AG09309 (cell line): Measurements from ENCODE around the gene GIGYF2.
"Not testable (repeated sequence)": the region's sequence is repeated elsewhere in the genome, so short reads cannot be mapped to it uniquely, and the experiment has no call there.

Source experiments
- DNase-seq: peaks from one replicate; pipeline ENCODE4 v3.0.0-alpha.2; 2010; ENCODE audit warnings: low read depth
- H3K4me3 ChIP-seq: 2 replicates; pipeline ENCODE4 v1.5.1; 2011; ENCODE audit warnings: mild to moderate bottlenecking, low read depth, low read length, moderate library complexity; ENCODE audit not compliant: control insufficient read depth
- TF ChIP-seq, protein P1 (sequence below): IDR thresholded peaks from 2 replicates; pipeline ENCODE4 v1.5.1; 2011; ENCODE audit warnings: mild to moderate bottlenecking, low read depth, low read length, inconsistent platforms; ENCODE audit not compliant: insufficient read depth, control insufficient read depth; ENCODE audit errors: missing control alignments

The GIGYF2 gene

DNA sequence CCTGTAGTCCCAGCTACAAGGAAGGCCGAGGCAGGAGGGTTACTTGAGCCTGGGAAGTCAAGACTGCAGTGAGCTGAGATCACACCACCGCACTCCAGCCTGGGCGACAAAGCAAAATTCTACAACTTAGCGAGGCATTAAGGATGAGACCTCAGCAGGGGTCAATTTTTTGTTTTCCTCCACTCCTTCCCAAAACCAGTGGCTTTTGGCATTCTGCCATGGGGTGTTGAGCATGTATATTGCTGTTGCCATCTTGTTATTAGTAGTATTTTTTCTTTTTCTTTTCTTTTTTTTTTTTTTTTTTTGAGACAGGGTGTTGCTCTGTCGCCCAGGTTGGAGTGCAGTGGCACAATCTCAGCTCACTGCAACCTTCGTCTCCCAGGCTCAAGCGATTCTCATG, 8.9 kb upstream of the GIGYF2 start:
- DNase-seq: no peak
- no peak overlapping the region for H3K4me3 ChIP-seq
- TF ChIP-seq, protein P1, sequence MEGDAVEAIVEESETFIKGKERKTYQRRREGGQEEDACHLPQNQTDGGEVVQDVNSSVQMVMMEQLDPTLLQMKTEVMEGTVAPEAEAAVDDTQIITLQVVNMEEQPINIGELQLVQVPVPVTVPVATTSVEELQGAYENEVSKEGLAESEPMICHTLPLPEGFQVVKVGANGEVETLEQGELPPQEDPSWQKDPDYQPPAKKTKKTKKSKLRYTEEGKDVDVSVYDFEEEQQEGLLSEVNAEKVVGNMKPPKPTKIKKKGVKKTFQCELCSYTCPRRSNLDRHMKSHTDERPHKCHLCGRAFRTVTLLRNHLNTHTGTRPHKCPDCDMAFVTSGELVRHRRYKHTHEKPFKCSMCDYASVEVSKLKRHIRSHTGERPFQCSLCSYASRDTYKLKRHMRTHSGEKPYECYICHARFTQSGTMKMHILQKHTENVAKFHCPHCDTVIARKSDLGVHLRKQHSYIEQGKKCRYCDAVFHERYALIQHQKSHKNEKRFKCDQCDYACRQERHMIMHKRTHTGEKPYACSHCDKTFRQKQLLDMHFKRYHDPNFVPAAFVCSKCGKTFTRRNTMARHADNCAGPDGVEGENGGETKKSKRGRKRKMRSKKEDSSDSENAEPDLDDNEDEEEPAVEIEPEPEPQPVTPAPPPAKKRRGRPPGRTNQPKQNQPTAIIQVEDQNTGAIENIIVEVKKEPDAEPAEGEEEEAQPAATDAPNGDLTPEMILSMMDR: no peak

DNA sequence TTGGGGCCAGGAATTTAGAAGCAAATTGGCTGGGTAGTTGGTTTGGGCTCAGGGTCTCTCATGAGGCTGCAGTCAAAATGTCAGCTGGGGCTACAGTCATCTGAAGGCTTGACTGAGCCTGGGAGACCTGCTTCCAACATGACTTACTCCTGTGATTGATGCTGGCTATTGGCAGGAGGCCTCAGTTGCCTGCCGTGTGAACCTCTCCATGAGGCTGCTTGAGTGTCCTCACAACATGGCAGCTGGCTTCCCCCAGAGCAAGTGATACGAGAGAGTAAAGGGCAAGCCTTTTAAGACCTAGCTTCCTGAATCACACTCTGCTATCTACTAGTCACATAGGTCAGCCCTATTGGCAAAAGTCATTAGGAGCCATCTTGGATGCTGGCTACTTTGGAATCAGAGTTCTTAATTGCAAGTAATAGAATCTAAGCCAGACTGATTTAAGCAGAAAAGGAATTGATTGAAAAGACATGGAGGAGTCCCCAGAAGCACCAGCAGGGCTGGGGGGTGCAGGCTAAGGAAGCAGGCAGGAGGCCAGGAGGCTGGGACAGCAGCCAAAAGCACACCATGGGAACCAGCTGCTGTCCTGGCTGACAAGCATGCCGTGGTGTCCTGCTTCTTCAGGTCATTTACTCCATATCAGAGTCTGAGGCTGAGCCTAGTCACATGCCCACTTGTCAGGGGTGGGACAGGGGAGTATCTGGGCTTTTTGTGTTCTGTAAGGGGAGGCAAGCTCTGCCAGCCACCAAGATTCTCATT, 7.8 kb upstream of the GIGYF2 start:
- DNase-seq: no peak
- no peak overlapping the region for H3K4me3 ChIP-seq
- TF ChIP-seq, protein P1: no peak

DNA sequence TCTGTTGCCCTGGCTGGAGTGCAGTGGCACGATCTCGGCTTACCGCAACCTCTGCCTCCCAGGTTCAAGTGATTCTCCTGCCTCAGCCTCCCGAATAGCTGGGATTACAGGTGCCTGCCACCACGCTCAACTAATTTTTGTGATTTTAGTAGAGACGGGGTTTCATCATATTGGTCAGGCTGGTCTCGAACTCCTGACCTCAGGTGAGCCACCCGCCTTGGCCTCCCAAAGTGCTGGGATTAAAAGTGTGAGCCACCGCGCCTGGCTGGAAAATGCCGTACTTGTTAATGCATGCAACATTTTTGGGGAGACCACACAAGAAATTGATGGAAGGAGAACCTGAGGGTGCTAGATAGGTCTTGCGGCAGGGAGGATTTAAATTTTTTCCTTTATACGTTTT, 6.0 kb upstream of the GIGYF2 start:
- DNase-seq, H3K4me3 ChIP-seq: not testable (repeated sequence)

DNA sequence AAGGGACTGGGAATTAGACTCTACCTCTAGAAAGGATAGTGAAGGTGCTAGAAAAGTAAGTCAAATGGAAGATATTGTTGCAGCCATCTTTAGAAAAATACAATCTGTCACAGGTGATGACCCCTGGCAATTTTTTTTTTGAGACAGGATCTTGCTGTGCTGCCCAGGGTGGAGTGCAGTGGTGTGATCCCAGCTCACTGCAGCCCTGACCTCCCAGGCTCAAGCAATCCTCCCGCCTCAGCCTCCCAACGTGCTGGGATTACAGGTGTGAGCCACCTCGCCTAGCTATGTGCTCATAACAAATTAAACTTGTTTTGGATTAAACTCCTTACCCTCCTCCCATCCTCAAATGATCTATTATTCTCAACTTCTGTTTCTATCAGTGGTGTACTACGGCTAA, 3.8 kb upstream of the GIGYF2 start:
- no peak overlapping the region for H3K4me3 ChIP-seq
- TF ChIP-seq, protein P1: no peak
- no peak for DNase-seq

DNA sequence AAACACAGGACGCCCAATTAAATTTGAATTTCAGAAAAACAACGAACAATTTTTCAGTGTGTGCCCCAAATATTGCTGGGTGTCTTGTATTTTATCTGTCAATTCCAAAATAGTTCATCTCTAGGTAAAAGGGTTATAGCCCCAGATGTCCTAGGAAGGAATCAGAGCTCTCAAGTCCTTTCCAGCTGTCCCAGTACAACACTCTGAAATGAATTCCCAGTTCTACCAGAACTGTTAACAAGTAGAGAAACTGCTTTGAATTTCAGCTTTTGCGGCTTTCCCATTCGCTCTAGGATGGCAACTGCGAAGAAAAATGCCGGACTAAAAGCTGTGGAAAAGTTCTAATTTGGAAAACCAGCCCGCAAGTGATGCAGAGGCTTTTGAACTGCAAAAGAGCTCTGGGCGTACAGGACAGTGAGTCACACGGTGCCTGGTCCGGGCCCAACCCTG, 497 bp upstream of the GIGYF2 start:
- H3K4me3 ChIP-seq: peak overlapping the region; percentile 73
- no peak for DNase-seq
- TF ChIP-seq, protein P1: no peak

DNA sequence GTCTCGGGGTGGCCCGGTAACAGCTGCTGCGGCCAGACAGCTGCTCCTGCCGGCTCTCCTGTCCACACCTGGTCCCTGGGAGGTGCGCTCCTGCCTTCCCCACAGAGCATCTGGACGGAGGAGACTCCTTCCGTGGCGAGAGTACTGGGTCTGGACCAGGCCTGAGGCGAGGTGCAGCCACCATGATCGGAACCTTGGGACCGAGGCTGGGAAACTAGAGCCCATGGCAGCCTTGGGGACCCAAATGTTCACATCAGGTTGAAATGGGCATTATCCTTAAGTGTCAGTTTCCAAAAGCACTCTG, 628 bp downstream of the GIGYF2 start:
- DNase-seq: no peak
- H3K4me3 ChIP-seq: peak overlapping the region; percentile 73
- TF ChIP-seq, protein P1: no peak

DNA sequence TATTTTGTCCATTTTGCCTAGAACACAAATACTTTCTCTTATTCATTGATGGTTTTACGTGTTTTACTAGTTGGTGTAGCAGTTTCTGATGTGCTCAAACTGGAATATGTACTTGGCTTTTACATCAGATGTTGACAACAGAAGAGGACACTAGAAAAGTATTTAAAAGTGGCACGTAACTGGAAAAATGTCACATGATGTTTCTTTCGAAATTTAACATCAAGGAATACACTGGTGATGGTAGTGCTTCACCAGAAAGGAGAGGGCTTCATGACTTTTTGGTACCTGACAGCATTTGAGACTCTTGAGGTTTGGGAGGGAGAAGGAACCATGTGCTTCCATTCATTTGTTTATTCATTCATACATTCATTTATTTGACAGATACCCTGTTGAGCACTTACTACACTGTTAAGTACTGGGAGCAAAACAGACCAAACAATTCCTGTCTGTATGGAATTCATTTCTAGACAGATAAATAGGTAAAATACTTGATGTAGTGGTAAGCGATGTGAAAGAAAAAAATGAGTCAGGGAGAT, 1.5 kb downstream of the GIGYF2 start:
- TF ChIP-seq, protein P1: no peak
- H3K4me3 ChIP-seq: peak overlapping the region; percentile 73
- DNase-seq: no peak
